Measurements from ENCODE around the gene SUCO. TPM values are rescaled to one million over a fixed set of nuclear protein-coding genes. Genes with fewer than 3 reads are reported as not detected.
"Not testable (repeated sequence)": the region's sequence is repeated elsewhere in the genome, so short reads cannot be mapped to it uniquely, and the experiment has no call there.

Gene SUCO
- 10 to 100 TPM; 27.8 to 46.6 (median 34.8) TPM for polyA plus RNA-seq (ENCODE audit: insufficient read length in 10 of 10)
- long read RNA-seq, donor 1, partial matches to known transcripts = 0 of 1 reads
- long read RNA-seq, donor 1, other reads (novel, unspliced or antisense) = 0 of 1 reads
- long read RNA-seq, donor 2, partial matches to known transcripts = 6 of 7 reads
- long read RNA-seq, donor 2, other reads (novel, unspliced or antisense) = 0 of 7 reads
- long read RNA-seq, donor 3 = 0 reads
- long read RNA-seq, donor 4 = 0 reads
- long read RNA-seq, donor 5, partial matches to known transcripts = 13 of 13 reads
- long read RNA-seq, donor 5, other reads (novel, unspliced or antisense) = 0 of 13 reads
- long read RNA-seq, donor 6, partial matches to known transcripts = 0 of 2 reads
- long read RNA-seq, donor 6, other reads (novel, unspliced or antisense) = 0 of 2 reads
- long read RNA-seq, donor 7, partial matches to known transcripts = 5 of 6 reads
- long read RNA-seq, donor 7, other reads (novel, unspliced or antisense) = 0 of 6 reads
- long read RNA-seq, donor 8, partial matches to known transcripts = 0 of 1 reads
- long read RNA-seq, donor 8, other reads (novel, unspliced or antisense) = 0 of 1 reads
- long read RNA-seq, donor 9 = 0 reads

GRCh38 chr1:172532700-172533512 is at the start of gene SUCO:
SUCO (plus strand) TSS chr1:172533150; CDS start chr1:172533436, 286 bp downstream.
- DNase-seq = peak; percentile 100

- no peak for DNase-seq
These were observed 49.5 kb upstream of the SUCO start for GRCh38 chr1:172483448-172483847.

GRCh38 chr1:172484252-172484651 is 48.7 kb upstream of the SUCO start:
- no peak for DNase-seq

GRCh38 chr1:172485626-172486025 is 47.3 kb upstream of the SUCO start:
- DNase-seq = no peak

DNA sequence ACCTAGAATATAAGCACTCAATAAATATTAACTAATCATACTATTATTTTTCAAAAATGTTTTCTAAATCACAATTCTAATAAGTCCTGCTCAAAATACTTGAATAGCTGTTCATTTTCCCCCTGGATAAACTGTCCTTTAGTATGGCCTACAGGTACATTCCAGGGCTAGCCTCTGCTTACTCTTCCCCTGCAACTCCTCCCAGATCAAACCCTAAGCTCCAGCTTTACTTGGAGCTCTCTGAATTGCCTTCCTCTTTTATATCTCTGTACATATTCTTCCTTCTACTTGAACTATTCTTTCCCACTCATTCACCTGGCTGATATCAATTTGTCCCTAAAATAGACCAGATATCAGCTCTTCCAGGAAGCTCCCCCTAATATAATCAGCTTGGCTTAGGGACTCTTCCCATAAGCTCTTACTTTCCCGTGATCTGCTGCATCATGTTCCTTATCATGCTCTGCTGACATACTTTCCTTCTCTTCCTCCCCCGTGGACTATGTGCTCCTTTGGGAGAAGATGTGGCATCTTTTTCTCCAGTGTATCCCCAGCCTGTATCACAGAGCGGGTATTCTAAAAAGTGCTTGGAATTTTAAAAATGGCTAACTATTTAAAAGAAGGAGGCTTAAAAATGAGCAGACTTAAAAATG is 46.0 kb upstream of the SUCO start:
- no peak for DNase-seq

DNA sequence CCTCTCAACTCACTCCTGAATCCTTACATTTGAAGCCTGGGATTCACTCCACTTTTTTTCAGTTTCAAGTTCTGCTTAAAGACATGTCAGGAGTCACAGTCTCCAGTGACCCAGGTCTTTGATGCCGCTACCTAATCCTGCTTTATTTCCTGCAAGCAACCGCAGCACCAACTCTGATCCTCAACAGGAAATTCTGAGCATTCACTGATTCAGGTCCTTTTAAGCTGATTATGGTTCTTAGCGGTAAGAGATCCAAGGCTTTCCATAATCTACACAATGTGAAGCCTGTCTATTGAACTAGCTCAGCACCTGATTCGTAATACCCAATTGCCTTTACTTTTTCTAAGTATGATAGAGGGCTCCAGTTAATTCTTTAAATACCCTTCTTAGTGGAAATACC is 45.4 kb upstream of the SUCO start:
- DNase-seq = no peak

DNA sequence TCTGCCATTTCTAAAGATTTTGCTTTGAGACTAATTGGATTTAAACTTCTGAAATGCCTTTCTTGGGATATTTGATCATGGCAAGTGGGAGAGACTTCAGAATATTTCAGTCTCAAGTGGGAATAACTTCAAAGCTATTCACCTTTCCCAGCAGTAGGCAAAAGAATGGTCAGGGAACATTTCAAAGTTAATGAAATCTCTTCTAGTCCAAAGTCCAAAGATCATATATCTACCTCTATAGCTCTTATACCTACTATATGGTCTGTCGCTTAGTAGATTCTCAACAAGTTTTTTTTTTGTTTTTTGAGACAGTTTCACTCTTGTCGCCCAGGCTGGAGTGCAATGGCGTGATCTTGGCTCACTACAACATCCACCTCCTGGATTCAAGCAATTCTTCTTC is 44.6 kb upstream of the SUCO start:
- DNase-seq = no peak

DNA sequence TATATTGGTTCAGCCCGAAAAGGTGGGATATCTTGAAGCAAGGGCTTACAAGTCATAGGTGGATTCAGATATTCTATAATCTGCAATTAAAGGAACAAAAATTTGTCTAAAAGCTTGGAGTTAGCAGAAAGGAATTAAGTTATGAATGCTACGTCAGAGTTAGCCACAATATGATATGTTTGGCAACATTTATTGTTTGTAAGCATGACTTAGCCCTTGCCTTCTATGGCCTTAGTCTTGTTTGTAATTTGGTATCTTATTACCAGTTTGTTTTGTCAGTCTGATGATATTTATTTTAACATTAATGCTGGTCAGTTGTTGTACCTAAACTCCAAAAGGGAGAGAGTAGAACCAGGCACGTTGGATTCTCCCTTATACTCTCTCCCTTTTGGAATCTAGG is 43.1 kb upstream of the SUCO start:
- DNase-seq = no peak

DNA sequence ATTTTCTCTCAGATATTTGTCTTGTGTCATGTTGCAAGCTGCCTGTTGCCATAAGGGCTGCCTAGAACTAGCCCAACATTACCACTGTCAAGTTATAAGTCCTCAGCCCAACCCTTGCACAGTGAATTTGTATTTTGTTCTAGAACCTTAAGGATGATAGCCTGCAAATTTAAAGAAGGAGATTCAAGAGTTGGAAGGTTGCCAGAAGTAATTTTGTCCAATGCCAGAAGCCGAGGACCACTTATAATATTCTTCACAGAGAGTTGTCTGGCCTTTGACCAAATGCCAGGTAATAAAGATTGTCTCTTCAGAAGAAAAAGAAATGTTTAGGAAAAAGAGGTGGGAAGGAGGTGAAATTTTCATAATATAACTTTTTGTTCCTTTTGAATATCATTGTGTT is 40.5 kb upstream of the SUCO start:
- no peak for DNase-seq

- no peak for DNase-seq
These were observed 38.8 kb upstream of the SUCO start for GRCh38 chr1:172494166-172494565.

- DNase-seq = not testable (repeated sequence)
These were observed 36.8 kb upstream of the SUCO start for GRCh38 chr1:172496127-172496526.

DNA sequence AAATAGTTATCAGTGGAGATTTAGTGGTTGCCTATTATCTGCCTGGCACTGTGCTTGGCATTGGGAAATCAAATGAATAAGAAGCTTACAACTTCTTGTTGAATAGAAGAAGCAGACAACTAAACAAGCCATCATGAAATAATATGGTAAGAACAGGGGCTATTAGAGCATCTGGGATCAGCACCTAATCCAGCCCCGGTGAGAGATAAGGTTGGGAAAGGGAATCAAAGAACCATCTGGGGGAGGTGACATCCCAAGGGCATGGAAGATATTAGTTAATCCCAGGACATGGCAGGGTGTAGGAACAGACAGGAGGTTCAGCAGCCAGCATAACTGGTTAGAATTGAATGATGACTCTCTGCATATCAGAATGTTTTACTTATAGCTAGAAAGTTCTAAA is 36.3 kb upstream of the SUCO start:
- DNase-seq = no peak

GRCh38 chr1:172497230-172497629 is 35.7 kb upstream of the SUCO start:
- peak in 1 of 3 donors; percentile 16 for DNase-seq

GRCh38 chr1:172498857-172499256 is 34.1 kb upstream of the SUCO start:
- no peak for DNase-seq

GRCh38 chr1:172499636-172500141 is 33.3 kb upstream of the SUCO start:
- no peak for DNase-seq

GRCh38 chr1:172500207-172500606 is 32.7 kb upstream of the SUCO start:
- no peak for DNase-seq

DNA sequence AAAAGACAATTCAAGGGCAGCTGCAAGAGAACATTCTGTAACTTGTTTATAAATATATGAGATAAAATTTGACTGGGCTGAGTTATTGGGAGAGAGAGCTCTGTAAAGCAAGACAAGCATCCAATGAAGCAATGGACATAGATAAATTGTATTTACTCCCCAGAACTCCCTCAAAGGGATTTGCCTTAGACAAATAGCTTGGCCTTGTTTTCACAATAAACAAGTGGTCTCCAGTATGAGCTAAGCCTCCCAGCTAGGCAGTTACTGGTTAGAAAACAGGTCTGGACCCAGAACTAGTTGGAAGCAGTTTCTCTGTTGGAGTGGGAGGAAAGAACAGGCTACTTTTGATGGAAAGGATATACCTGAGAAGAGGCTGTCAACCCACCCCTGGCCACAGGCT is 25.2 kb upstream of the SUCO start:
- DNase-seq = no peak

- no peak for DNase-seq
These were observed 22.5 kb upstream of the SUCO start for GRCh38 chr1:172510479-172510878.

DNA sequence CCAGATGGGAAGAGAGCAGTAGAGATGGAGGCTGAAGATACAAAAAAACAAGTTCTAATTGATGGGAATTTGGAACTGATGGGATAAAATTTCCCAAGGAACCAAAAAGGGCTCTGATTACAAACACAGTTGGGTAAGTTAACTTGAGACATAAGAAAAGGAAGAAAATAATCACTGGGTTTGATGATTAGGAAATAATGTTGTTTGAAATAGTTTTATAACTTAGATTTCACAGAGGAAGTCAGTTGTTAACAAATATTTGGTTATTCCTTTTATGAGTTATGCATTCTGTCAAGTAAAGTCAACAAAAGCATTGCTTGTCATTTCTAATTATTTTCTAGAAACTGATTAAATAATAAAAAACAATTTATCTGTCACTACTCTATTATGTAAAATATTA is 20.4 kb upstream of the SUCO start:
- DNase-seq = no peak

- no peak for DNase-seq
These were observed 19.5 kb upstream of the SUCO start for GRCh38 chr1:172513479-172513878.

DNA sequence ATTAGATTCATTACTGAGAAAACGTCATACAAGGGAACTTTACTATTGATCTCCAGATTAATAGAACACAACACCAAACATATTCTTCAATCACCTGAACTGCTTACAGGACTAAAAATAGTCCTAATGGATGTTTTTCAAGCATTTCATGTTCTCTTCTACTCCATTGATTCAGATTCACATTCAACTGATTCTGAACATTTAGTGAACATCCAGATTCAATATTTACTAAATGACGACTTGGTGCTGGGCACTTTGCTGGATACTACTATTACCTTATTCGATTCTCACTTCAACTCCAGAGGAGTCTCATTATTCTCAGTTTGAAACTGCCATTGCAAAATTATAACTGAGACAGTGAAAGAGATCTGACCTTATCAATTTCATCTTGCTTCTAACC is 18.8 kb upstream of the SUCO start:
- DNase-seq = no peak

GRCh38 chr1:172515436-172515835 is 17.5 kb upstream of the SUCO start:
- DNase-seq = no peak
